ENCODE results near the gene FGF22.

FGF22 gene

GRCh38 chr19:688214-688613, 48.5 kb downstream of the FGF22 start:
- no peak for DNase-seq (ENCODE audit: low read depth)
- no peak overlapping the region for H3K4me3 ChIP-seq (ENCODE audit: low read depth, low read length)
- TF ChIP-seq, protein P1, sequence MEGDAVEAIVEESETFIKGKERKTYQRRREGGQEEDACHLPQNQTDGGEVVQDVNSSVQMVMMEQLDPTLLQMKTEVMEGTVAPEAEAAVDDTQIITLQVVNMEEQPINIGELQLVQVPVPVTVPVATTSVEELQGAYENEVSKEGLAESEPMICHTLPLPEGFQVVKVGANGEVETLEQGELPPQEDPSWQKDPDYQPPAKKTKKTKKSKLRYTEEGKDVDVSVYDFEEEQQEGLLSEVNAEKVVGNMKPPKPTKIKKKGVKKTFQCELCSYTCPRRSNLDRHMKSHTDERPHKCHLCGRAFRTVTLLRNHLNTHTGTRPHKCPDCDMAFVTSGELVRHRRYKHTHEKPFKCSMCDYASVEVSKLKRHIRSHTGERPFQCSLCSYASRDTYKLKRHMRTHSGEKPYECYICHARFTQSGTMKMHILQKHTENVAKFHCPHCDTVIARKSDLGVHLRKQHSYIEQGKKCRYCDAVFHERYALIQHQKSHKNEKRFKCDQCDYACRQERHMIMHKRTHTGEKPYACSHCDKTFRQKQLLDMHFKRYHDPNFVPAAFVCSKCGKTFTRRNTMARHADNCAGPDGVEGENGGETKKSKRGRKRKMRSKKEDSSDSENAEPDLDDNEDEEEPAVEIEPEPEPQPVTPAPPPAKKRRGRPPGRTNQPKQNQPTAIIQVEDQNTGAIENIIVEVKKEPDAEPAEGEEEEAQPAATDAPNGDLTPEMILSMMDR (IDR thresholded peaks at IDR 0.05; ENCODE audit: low read depth, low read length, missing control alignments): no peak

DNA sequence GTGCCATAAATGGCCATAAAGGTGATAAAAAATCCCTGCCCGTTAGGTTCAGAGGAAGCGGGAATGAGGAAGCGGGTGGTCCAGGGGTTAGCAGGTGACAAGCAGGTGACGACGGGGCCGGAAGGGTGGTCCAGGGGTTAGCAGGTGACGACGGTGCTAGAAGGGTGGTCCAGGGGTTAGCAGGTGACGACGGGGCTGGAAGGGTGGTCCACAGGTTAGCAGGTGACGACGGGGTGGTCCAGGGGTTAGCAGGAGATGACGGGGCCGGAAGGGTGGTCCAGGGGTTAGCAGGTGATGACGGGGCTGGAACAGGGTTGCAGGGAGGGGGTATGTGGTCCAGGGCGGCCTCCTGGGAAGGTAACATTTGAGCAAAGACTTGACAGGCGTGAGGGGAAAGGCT, 49.3 kb downstream of the FGF22 start:
- H3K4me3 ChIP-seq (ENCODE audit: low read depth, low read length): no peak overlapping the region
- DNase-seq (ENCODE audit: low read depth): no peak
- TF ChIP-seq, protein P1 (IDR thresholded peaks at IDR 0.05; ENCODE audit: low read depth, low read length, missing control alignments): no peak

DNA sequence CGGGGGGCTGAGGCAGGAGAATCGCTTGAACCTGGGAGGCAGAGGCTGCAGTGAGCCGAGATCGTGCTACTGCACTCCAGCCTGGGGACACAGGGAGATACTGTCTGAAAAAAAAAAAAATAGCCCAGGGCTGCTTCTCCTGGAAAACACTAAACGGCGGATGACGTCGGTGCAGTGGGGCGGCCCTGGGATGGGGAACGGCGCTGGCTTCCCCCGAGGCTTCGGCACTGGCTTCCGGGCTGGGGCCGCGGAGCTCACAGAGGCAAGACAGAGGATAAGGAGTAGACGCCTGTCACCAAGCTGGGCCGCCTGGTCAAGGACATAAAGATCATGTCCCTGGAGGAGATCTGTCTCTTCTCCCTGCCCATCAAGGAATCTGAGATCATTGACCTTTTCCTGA, 50.5 kb downstream of the FGF22 start:
- no peak overlapping the region for H3K4me3 ChIP-seq (ENCODE audit: low read depth, low read length)
- TF ChIP-seq, protein P1 (IDR thresholded peaks at IDR 0.05; ENCODE audit: low read depth, low read length, missing control alignments): no peak
- DNase-seq (ENCODE audit: low read depth): no peak
